Spleen (tissue), 11 donors: Measurements from ENCODE around the gene FAM227A. TPM values are rescaled to one million over a fixed set of nuclear protein-coding genes. Genes with fewer than 3 reads are reported as not detected.

Experiments
- DNase-seq: peaks from one replicate; pipeline ENCODE4 v3.0.0-alpha.2; 2020
- H3K27ac ChIP-seq, 8 donors: fragments of 200-600 bp; sonication (generic) in 7 of 8; 1 replicate in 4 of 8; 2 replicates in 4 of 8; pipeline versions ENCODE4 v1.5.0 to v1.8.0; 2016 to 2021; ENCODE audit warnings: inconsistent platforms in 4 of 8, mild to moderate bottlenecking in 4 of 8, moderate library complexity in 1 of 8
- H3K27me3 ChIP-seq, 7 donors: fragments of 200-600 bp; sonication (generic) in 6 of 7; replicated peaks in 1 of 7; 1 replicate in 4 of 7; 2 replicates in 3 of 7; pipeline versions ENCODE4 v1.5.0 to v1.8.0; 2016 to 2021; ENCODE audit warnings: inconsistent platforms in 3 of 7, mild to moderate bottlenecking in 1 of 7
- H3K36me3 ChIP-seq, 6 donors: fragments of 200-600 bp; sonication (generic) in 5 of 6; 1 replicate in 4 of 6; 2 replicates in 2 of 6; pipeline versions ENCODE4 v1.5.0 to v1.8.0; 2016 to 2021; ENCODE audit warnings: inconsistent platforms in 2 of 6
- H3K4me1 ChIP-seq, 6 donors: fragments of 200-600 bp; sonication (generic) in 5 of 6; 1 replicate in 3 of 6; 2 replicates in 3 of 6; pipeline versions ENCODE4 v1.5.0 to v1.8.0; 2016 to 2021; ENCODE audit warnings: inconsistent platforms in 3 of 6
- H3K4me3 ChIP-seq, 8 donors: fragments of 200-600 bp; sonication (generic) in 7 of 8; 1 replicate in 4 of 8; 2 replicates in 4 of 8; pipeline versions ENCODE4 v1.5.0 to v1.8.0; 2016 to 2021; ENCODE audit warnings: inconsistent platforms in 4 of 8, mild to moderate bottlenecking in 4 of 8, moderate library complexity in 2 of 8
- H3K9me3 ChIP-seq, 8 donors: fragments of 200-600 bp; sonication (generic) in 7 of 8; 1 replicate in 4 of 8; 2 replicates in 4 of 8; pipeline versions ENCODE4 v1.5.0 to v1.8.0; 2016 to 2021; ENCODE audit warnings: inconsistent platforms in 4 of 8
- CTCF ChIP-seq, 11 experiments: fragments of 200-600 bp in 7 of 11; fragments of 450-650 bp in 4 of 11; sonication (generic) in 4 of 11; IDR thresholded peaks in 8 of 11; conservative IDR thresholded peaks in 3 of 11; 1 replicate in 7 of 11; 2 replicates in 4 of 11; pipeline versions ENCODE4 v1.4.0 to v1.8.0; 2016 to 2021; ENCODE audit warnings: antibody characterized with exemption in 11 of 11, inconsistent platforms in 4 of 11, mild to moderate bottlenecking in 1 of 11
- POLR2A ChIP-seq, 3 donors: fragments of 450-650 bp; IDR thresholded peaks; one replicate each; pipeline ENCODE4 v1.5.1; 2017; ENCODE audit warnings: antibody characterized with exemption in 3 of 3, mild to moderate bottlenecking in 1 of 3
- POLR2AphosphoS5 ChIP-seq, 3 donors: sonication (generic); formaldehyde crosslinking; IDR thresholded peaks; one replicate each; pipeline ENCODE4 v1.5.1; 2017; ENCODE audit warnings: antibody characterized with exemption in 3 of 3
- WGBS, 5 donors: extraction: QIAGEN DNeasy Blood & Tissue Kit in 3 of 5; methylation state at CpG; one replicate each; pipeline versions ENCODE4 v1.1.5 to v1.1.7; 2013 to 2018; 5-methylcytosine and 5-hydroxymethylcytosine counted together
- intact Hi-C: fragments of 100-400 bp; cut with DNase I; formaldehyde crosslinking; loops from one replicate; pipeline ENCODE4 v1.15.0; 2023; ENCODE audit warnings: low total_unique reads
- polyA plus RNA-seq, 3 donors: library from polyadenylated mRNA; stranded (reverse); fragments of 200-250 nt; gene quantifications; one replicate each; pipeline ENCODE4 v1.2.1, GENCODE V29; 2013
- total RNA-seq, 7 donors: library from RNA; depleted of rRNA in 3 of 7; stranded (reverse); fragments of >200 nt in 3 of 7; fragmentation: NEBNext Ultra II Directional in 4 of 7; extraction: Animal tissue kit (Norgen Biotek cat#: 25700) in 4 of 7; gene quantifications; one replicate each; pipeline versions ENCODE4 v1.1.0 to v1.2.1, GENCODE V29; 2016 to 2021
- donor health status: healthy with polysubstance abuse.
- donor health status: DM: no; HTN: no; CAD: no; lungs with moderate emphysema.
- donor health status: DM: no; HTN: no; CAD: no.
- donor health status: Bipolar disorder and iron deficiency.
- donor health status: healthy.
- donor health status: DM: no; HTN: no; CAD: no.
- donor health status: DM: yes; HTN: yes; CAD: no.

FAM227A gene
- total and polyA plus RNA-seq, 10 donors = 0.02 to 3.0 (median 0.26) TPM; not detected in 1

GRCh38 chr22:38684895-38685294, 28.7 kb upstream of the FAM227A start:
- TF ChIP-seq CTCF (IDR thresholded peaks at IDR 0.05 in 8 of 11, conservative IDR thresholded peaks at IDR 0.05 in 3 of 11) (no peak), POLR2AphosphoS5 (IDR thresholded peaks at IDR 0.05) (peak in 1 of 3 donors; percentile 13), POLR2A (IDR thresholded peaks at IDR 0.05) (no peak)
- intact Hi-C loops = no loop called here
- Histone ChIP-seq H3K9me3 (no peaks in the 10 kb centered on the region), H3K27ac (no peak overlapping the region), H3K4me1 (peaks cover 6 to 31% (median 16%) of the 10 kb centered on the region in 6 donors), H3K27me3 (no peaks in the 10 kb centered on the region), H3K4me3 (no peak overlapping the region), H3K36me3 (peaks cover 0 to 73% (median 63%) of the 10 kb centered on the region in 6 donors)
- DNase-seq = no peak
- WGBS, 5 donors = 91 to 96% (median 94%) methylated on average over 9 of the region's 9 CpGs

- H3K27ac ChIP-seq = peak within 1 kb of the TSS; percentile 49 to 85 (median 82)
- H3K4me3 ChIP-seq = peak within 1 kb of the TSS; percentile 87 to 100 (median 96)
- TF ChIP-seq POLR2A (IDR thresholded peaks at IDR 0.05) (no peak), POLR2AphosphoS5 (IDR thresholded peaks at IDR 0.05) (peak; percentile 92 to 96 (median 95)), CTCF (IDR thresholded peaks at IDR 0.05 in 8 of 11, conservative IDR thresholded peaks at IDR 0.05 in 3 of 11) (peak in 8 of 11 experiments; percentile 40 to 75 (median 54))
- 0 to 1% (median 0%) methylated on average over 32 to 60 of the region's 60 CpGs for WGBS, 5 donors
- peaks cover 6 to 25% (median 16%) of the 10 kb centered on the region in 6 donors for H3K4me1 ChIP-seq
- H3K27me3 ChIP-seq = no peaks in the 10 kb centered on the region
- intact Hi-C loops = no loop called here
- no peaks in the 10 kb centered on the region for H3K9me3 ChIP-seq
- H3K36me3 ChIP-seq = peaks cover 0 to 41% (median 38%) of the 10 kb centered on the region in 6 donors
- DNase-seq = peak; percentile 98
These were observed 25.6 kb upstream of the FAM227A start, which contains the start of gene TOMM22 for GRCh38 chr22:38681582-38682335. Gene TOMM22, plus strand, starts transcription at chr22:38681957. Its CDS starts 22 bp downstream, at chr22:38681979.

GRCh38 chr22:38675833-38676232, 19.6 kb upstream of the FAM227A start:
- no peak for DNase-seq
- no peak for TF ChIP-seq POLR2AphosphoS5 (IDR thresholded peaks at IDR 0.05)
- TF ChIP-seq POLR2A (IDR thresholded peaks at IDR 0.05) = no peak
- no peak for TF ChIP-seq CTCF (IDR thresholded peaks at IDR 0.05 in 8 of 11, conservative IDR thresholded peaks at IDR 0.05 in 3 of 11)
- Histone ChIP-seq H3K4me1 (no peaks in the 10 kb centered on the region), H3K27me3 (no peaks in the 10 kb centered on the region), H3K36me3 (peaks cover 0 to 35% (median 26%) of the 10 kb centered on the region in 6 donors), H3K27ac (no peak overlapping the region), H3K4me3 (no peak overlapping the region), H3K9me3 (no peaks in the 10 kb centered on the region)
- 88 to 96% (median 93%) methylated on average over 3 of the region's 3 CpGs for WGBS, 5 donors
- intact Hi-C loops = no loop called here

- Histone ChIP-seq H3K9me3 (no peaks in the 10 kb centered on the region), H3K36me3 (peaks cover 0 to 43% (median 29%) of the 10 kb centered on the region in 6 donors), H3K27me3 (no peaks in the 10 kb centered on the region), H3K4me1 (no peaks in the 10 kb centered on the region), H3K27ac (no peak overlapping the region), H3K4me3 (no peak overlapping the region)
- intact Hi-C loops = no loop called here
- 89 to 94% (median 91%) methylated on average over 5 of the region's 5 CpGs for WGBS, 5 donors
- DNase-seq = no peak
- no peak for TF ChIP-seq CTCF (IDR thresholded peaks at IDR 0.05 in 8 of 11, conservative IDR thresholded peaks at IDR 0.05 in 3 of 11)
- no peak for TF ChIP-seq POLR2A (IDR thresholded peaks at IDR 0.05)
- no peak for TF ChIP-seq POLR2AphosphoS5 (IDR thresholded peaks at IDR 0.05)
These were observed 18.7 kb upstream of the FAM227A start for GRCh38 chr22:38674888-38675287.
